Smooth muscle cell (in vitro differentiated cells): ENCODE data around the gene ZNF786. TPM values are rescaled to one million over a fixed set of nuclear protein-coding genes. Genes with fewer than 3 reads are reported as not detected.
"Not testable (repeated sequence)": the region's sequence is repeated elsewhere in the genome, so short reads cannot be mapped to it uniquely, and the experiment has no call there.

Experiments used
- DNase-seq: peaks from one replicate; lab custom pipeline; 2025; ENCODE audit not compliant: unreplicated experiment; lab: John Stamatoyannopoulos, UW
- H2AFZ ChIP-seq: fragments of 200-600 bp; sonication (generic); 2 replicates; pipeline ENCODE4 v1.6.0; 2016; ENCODE audit warnings: antibody characterized with exemption, low read depth, mild to moderate bottlenecking
- H3F3A ChIP-seq: fragments of 200-600 bp; sonication (generic); 2 replicates; pipeline ENCODE4 v1.6.0; 2017; ENCODE audit warnings: antibody characterized with exemption, low read depth
- H3K27ac ChIP-seq: fragments of 200-600 bp; sonication (generic); 2 replicates; pipeline ENCODE4 v1.5.1; 2016; ENCODE audit warnings: low read depth, mild to moderate bottlenecking
- H3K27me3 ChIP-seq: fragments of 200-600 bp; sonication (generic); 2 replicates; pipeline ENCODE4 v1.6.1; 2016; ENCODE audit warnings: low read depth, mild to moderate bottlenecking
- H3K36me3 ChIP-seq: fragments of 200-600 bp; sonication (generic); 2 replicates; pipeline ENCODE4 v1.5.1; 2016; ENCODE audit warnings: low read depth
- H3K4me1 ChIP-seq: fragments of 200-600 bp; sonication (generic); 2 replicates; pipeline ENCODE4 v1.5.1; 2016; ENCODE audit warnings: low read depth
- H3K4me2 ChIP-seq: fragments of 200-600 bp; sonication (generic); 2 replicates; pipeline ENCODE4 v1.6.0; 2016; ENCODE audit warnings: mild to moderate bottlenecking
- H3K4me3 ChIP-seq: fragments of 200-600 bp; sonication (generic); 2 replicates; pipeline ENCODE4 v1.5.1; 2016; ENCODE audit warnings: mild to moderate bottlenecking
- H3K79me2 ChIP-seq: fragments of 200-600 bp; sonication (generic); 2 replicates; pipeline ENCODE4 v1.6.0; 2016; ENCODE audit warnings: low read depth, mild to moderate bottlenecking
- H3K9ac ChIP-seq: fragments of 200-600 bp; sonication (generic); 2 replicates; pipeline ENCODE4 v1.6.0; 2016; ENCODE audit warnings: low read depth
- H3K9me3 ChIP-seq: fragments of 200-600 bp; sonication (generic); replicated peaks from 2 replicates; pipeline ENCODE4 v1.5.1; 2016; ENCODE audit warnings: low read depth
- H4K20me1 ChIP-seq: fragments of 200-600 bp; sonication (generic); 2 replicates; pipeline ENCODE4 v1.6.0; 2016; ENCODE audit warnings: low read depth
- CTCF ChIP-seq: fragments of 200-600 bp; sonication (generic); IDR thresholded peaks from 2 replicates; pipeline ENCODE4 v1.5.1; 2017; ENCODE audit warnings: borderline replicate concordance, mild to moderate bottlenecking, antibody characterized with exemption; ENCODE audit not compliant: insufficient read depth, poor library complexity, severe bottlenecking
- WGBS: methylation state at CpG from one replicate; pipeline ENCODE4 v1.1.7; 2016; ENCODE audit warnings: low lambda C conversion rate; 5-methylcytosine and 5-hydroxymethylcytosine counted together
- polyA plus RNA-seq: library from polyadenylated mRNA; unstranded; fragments of >200 nt; fragmentation: Nextera tagmentation; extraction: Ambion mirVana; gene quantifications from 2 replicates; pipeline ENCODE4 v1.2.1, GENCODE V29; 2016
- total RNA-seq: library from RNA; depleted of rRNA; stranded (reverse); fragments of >200 nt; gene quantifications from 2 replicates; pipeline ENCODE4 v1.2.3, GENCODE V29; 2014

ZNF786 gene
- total and polyA plus RNA-seq, 2 experiments from 2014 or later: 2.2 to 2.3 TPM

GRCh38 chr7:149036676-149037075, 53.8 kb downstream of the ZNF786 start:
- no peaks in the 10 kb centered on the region for H3K79me2 ChIP-seq
- WGBS: 97% methylated on average over 1 of the region's 1 CpG
- H3K36me3 ChIP-seq: no peaks in the 10 kb centered on the region

GRCh38 chr7:149031353-149031910, 59.1 kb downstream of the ZNF786 start:
- no peak overlapping the region for H2AFZ ChIP-seq
- no peak overlapping the region for H3K4me2 ChIP-seq
- H3K9me3 ChIP-seq: no peaks in the 10 kb centered on the region
- no peak for DNase-seq
- no peak overlapping the region for H3K27ac ChIP-seq
- no peak overlapping the region for H3K9ac ChIP-seq
- no peak for TF ChIP-seq CTCF
- peaks cover 6% of the 10 kb centered on the region for H4K20me1 ChIP-seq
- WGBS: 94% methylated on average over 3 of the region's 3 CpGs
- H3K36me3 ChIP-seq: no peaks in the 10 kb centered on the region
- H3F3A ChIP-seq: peaks cover 14% of the 10 kb centered on the region
- peaks cover 9% of the 10 kb centered on the region for H3K4me1 ChIP-seq
- H3K4me3 ChIP-seq: no peak overlapping the region
- H3K27me3 ChIP-seq: no peaks in the 10 kb centered on the region
- peaks cover 18% of the 10 kb centered on the region for H3K79me2 ChIP-seq

More at GRCh38 chr7:149036676-149037075, 53.8 kb downstream of the ZNF786 start:
- Histone ChIP-seq H3K27ac (no peak overlapping the region), H3F3A (no peaks in the 10 kb centered on the region), H3K27me3 (no peaks in the 10 kb centered on the region), H3K9ac (no peak overlapping the region), H3K9me3 (no peaks in the 10 kb centered on the region), H3K4me3 (no peak overlapping the region), H3K4me1 (no peaks in the 10 kb centered on the region), H3K4me2 (no peak overlapping the region), H4K20me1 (no peaks in the 10 kb centered on the region), H2AFZ (no peak overlapping the region)
- no peak for DNase-seq
- no peak for TF ChIP-seq CTCF

GRCh38 chr7:149030439-149030838, 60.1 kb downstream of the ZNF786 start:
- Histone ChIP-seq H3F3A (peaks cover 14% of the 10 kb centered on the region), H3K79me2 (peaks cover 28% of the 10 kb centered on the region)
- H3K36me3 ChIP-seq, DNase-seq, H3K27ac ChIP-seq, H3K4me2 ChIP-seq, H4K20me1 ChIP-seq, H3K4me1 ChIP-seq, H3K4me3 ChIP-seq, H3K9me3 ChIP-seq, H2AFZ ChIP-seq, H3K9ac ChIP-seq, H3K27me3 ChIP-seq: not testable (repeated sequence)
- WGBS: 98% methylated on average over 9 of the region's 9 CpGs

- H3K27me3 ChIP-seq: no peaks in the 10 kb centered on the region
- H3K4me1 ChIP-seq: peaks cover 9% of the 10 kb centered on the region
- H4K20me1 ChIP-seq: peaks cover 20% of the 10 kb centered on the region
- peak; percentile 98 for DNase-seq
- H3K27ac ChIP-seq: peak within 1 kb of the TSS; percentile 72
- H3K9me3 ChIP-seq: no peaks in the 10 kb centered on the region
- WGBS: under 1% methylated on average over 77 of the region's 87 CpGs
- H3K9ac ChIP-seq: peak within 1 kb of the TSS; percentile 75
- H3K4me2 ChIP-seq: peak within 1 kb of the TSS; percentile 96
- H3F3A ChIP-seq: peaks cover 14% of the 10 kb centered on the region
- peak within 1 kb of the TSS; percentile 93 for H2AFZ ChIP-seq
- H3K79me2 ChIP-seq: peaks cover 47% of the 10 kb centered on the region
- TF ChIP-seq CTCF: peak; percentile 18
- H3K36me3 ChIP-seq: no peaks in the 10 kb centered on the region
- H3K4me3 ChIP-seq: peak within 1 kb of the TSS; percentile 81
Measured at GRCh38 chr7:149028346-149029109, 62.0 kb downstream of the ZNF786 start, which contains the start of gene PDIA4. Gene PDIA4 (minus strand): TSS chr7:149028505. CDS start chr7:149028408, 97 bp downstream.
